ENCODE results near the gene PLEKHF1.
A peak's percentile ranks its signal among the peaks of the same experiment; 100 is the strongest.

PLEKHF1 gene

GRCh38 chr19:29662604-29663404, 2.5 kb upstream of the PLEKHF1 start:
- no peak overlapping the region for H3K18ac ChIP-seq (ENCODE audit: low read length)
- H3K4ac ChIP-seq (ENCODE audit: low read depth, low read length): no peak overlapping the region
- H3K9ac ChIP-seq (ENCODE audit: low read length): no peak overlapping the region
- no peak overlapping the region for H3K4me3 ChIP-seq (ENCODE audit: low read length)
- H3K4me1 ChIP-seq (ENCODE audit: control insufficient read depth, low read depth, low read length): peaks cover 7% of the 10 kb centered on the region
- no peaks in the 10 kb centered on the region for H3K79me1 ChIP-seq (ENCODE audit: low read length)
- H3K27ac ChIP-seq (ENCODE audit: low read depth, low read length): no peak overlapping the region
- no peak overlapping the region for H4K5ac ChIP-seq (ENCODE audit: low read length)
- H4K8ac ChIP-seq (ENCODE audit: low read depth, low read length): no peak overlapping the region
- H3K27me3 ChIP-seq (ENCODE audit: insufficient read depth, low read length, poor library complexity): no peaks in the 10 kb centered on the region
- H2BK5ac ChIP-seq (ENCODE audit: low read length): no peak overlapping the region
- H3K23ac ChIP-seq (ENCODE audit: low read length): no peak overlapping the region
- no CpG with 5 or more reads among the region's 17 CpGs for WGBS (ENCODE audit: extremely low coverage, insufficient coverage, low lambda C conversion rate)
- no peak overlapping the region for H3K4me2 ChIP-seq (ENCODE audit: low read length)
- H2BK15ac ChIP-seq (replicated peaks; ENCODE audit: low read depth): no peak overlapping the region
- no peaks in the 10 kb centered on the region for H3K36me3 ChIP-seq (ENCODE audit: control insufficient read depth, insufficient read depth, low read length)
- no peak overlapping the region for H2BK120ac ChIP-seq (ENCODE audit: low read depth, low read length)
- no peak overlapping the region for H3K56ac ChIP-seq (ENCODE audit: low read length)
- peak; percentile 23 for DNase-seq
- no peak overlapping the region for H2AK5ac ChIP-seq (ENCODE audit: low read length)
- no peaks in the 10 kb centered on the region for H3K79me2 ChIP-seq (ENCODE audit: control insufficient read depth, insufficient read depth, low read length)

- Histone ChIP-seq H3K23ac (ENCODE audit: low read length) (no peak overlapping the region), H4K5ac (ENCODE audit: low read length) (no peak overlapping the region), H3K4me1 (ENCODE audit: control insufficient read depth, low read depth, low read length) (peaks cover 7% of the 10 kb centered on the region), H3K9ac (ENCODE audit: low read length) (no peak overlapping the region), H3K27ac (ENCODE audit: low read depth, low read length) (no peak overlapping the region), H2BK120ac (ENCODE audit: low read depth, low read length) (no peak overlapping the region), H3K36me3 (ENCODE audit: control insufficient read depth, insufficient read depth, low read length) (no peaks in the 10 kb centered on the region), H3K56ac (ENCODE audit: low read length) (no peak overlapping the region), H2BK15ac (replicated peaks; ENCODE audit: low read depth) (no peak overlapping the region), H3K27me3 (ENCODE audit: insufficient read depth, low read length, poor library complexity) (no peaks in the 10 kb centered on the region), H3K4me2 (ENCODE audit: low read length) (no peak overlapping the region), H2AK5ac (ENCODE audit: low read length) (no peak overlapping the region), H3K79me1 (ENCODE audit: low read length) (no peaks in the 10 kb centered on the region), H3K18ac (ENCODE audit: low read length) (no peak overlapping the region), H3K79me2 (ENCODE audit: control insufficient read depth, insufficient read depth, low read length) (no peaks in the 10 kb centered on the region), H3K4ac (ENCODE audit: low read depth, low read length) (no peak overlapping the region), H3K4me3 (ENCODE audit: low read length) (no peak overlapping the region), H2BK5ac (ENCODE audit: low read length) (no peak overlapping the region), H4K8ac (ENCODE audit: low read depth, low read length) (no peak overlapping the region)
- WGBS (ENCODE audit: extremely low coverage, insufficient coverage, low lambda C conversion rate): no CpG with 5 or more reads among the region's 19 CpGs
- DNase-seq: peak; percentile 42
Measured at GRCh38 chr19:29663861-29664752, 1.2 kb upstream of the PLEKHF1 start.

GRCh38 chr19:29664753-29665214, 477 bp upstream of the PLEKHF1 start:
- no peak for DNase-seq
- no CpG with 5 or more reads among the region's 22 CpGs for WGBS (ENCODE audit: extremely low coverage, insufficient coverage, low lambda C conversion rate)
- H2BK120ac ChIP-seq (ENCODE audit: low read depth, low read length): no peak overlapping the region
- peak overlapping the region; percentile 68 for H3K9ac ChIP-seq (ENCODE audit: low read length)
- peak overlapping the region; percentile 88 for H3K56ac ChIP-seq (ENCODE audit: low read length)
- H2BK15ac ChIP-seq (replicated peaks; ENCODE audit: low read depth): no peak overlapping the region
- no peak overlapping the region for H2BK5ac ChIP-seq (ENCODE audit: low read length)
- H3K4me2 ChIP-seq (ENCODE audit: low read length): peak overlapping the region; percentile 38
- no peaks in the 10 kb centered on the region for H3K79me2 ChIP-seq (ENCODE audit: control insufficient read depth, insufficient read depth, low read length)
- peaks cover 7% of the 10 kb centered on the region for H3K4me1 ChIP-seq (ENCODE audit: control insufficient read depth, low read depth, low read length)
- H3K79me1 ChIP-seq (ENCODE audit: low read length): no peaks in the 10 kb centered on the region
- H3K18ac ChIP-seq (ENCODE audit: low read length): no peak overlapping the region
- H3K27me3 ChIP-seq (ENCODE audit: insufficient read depth, low read length, poor library complexity): no peaks in the 10 kb centered on the region
- no peak overlapping the region for H2AK5ac ChIP-seq (ENCODE audit: low read length)
- H3K36me3 ChIP-seq (ENCODE audit: control insufficient read depth, insufficient read depth, low read length): no peaks in the 10 kb centered on the region
- H3K23ac ChIP-seq (ENCODE audit: low read length): no peak overlapping the region
- no peak overlapping the region for H4K5ac ChIP-seq (ENCODE audit: low read length)
- H4K8ac ChIP-seq (ENCODE audit: low read depth, low read length): no peak overlapping the region
- peak overlapping the region; percentile 20 for H3K4me3 ChIP-seq (ENCODE audit: low read length)
- no peak overlapping the region for H3K27ac ChIP-seq (ENCODE audit: low read depth, low read length)
- H3K4ac ChIP-seq (ENCODE audit: low read depth, low read length): no peak overlapping the region

- Histone ChIP-seq H3K79me2 (ENCODE audit: control insufficient read depth, insufficient read depth, low read length) (no peaks in the 10 kb centered on the region), H3K27ac (ENCODE audit: low read depth, low read length) (no peak overlapping the region), H2BK120ac (ENCODE audit: low read depth, low read length) (no peak overlapping the region), H3K4ac (ENCODE audit: low read depth, low read length) (no peak overlapping the region), H3K56ac (ENCODE audit: low read length) (peak overlapping the region; percentile 80), H3K4me2 (ENCODE audit: low read length) (peak overlapping the region; percentile 77), H4K8ac (ENCODE audit: low read depth, low read length) (no peak overlapping the region), H2BK15ac (replicated peaks; ENCODE audit: low read depth) (no peak overlapping the region), H2BK5ac (ENCODE audit: low read length) (no peak overlapping the region), H3K23ac (ENCODE audit: low read length) (no peak overlapping the region), H3K36me3 (ENCODE audit: control insufficient read depth, insufficient read depth, low read length) (no peaks in the 10 kb centered on the region), H2AK5ac (ENCODE audit: low read length) (no peak overlapping the region), H3K27me3 (ENCODE audit: insufficient read depth, low read length, poor library complexity) (no peaks in the 10 kb centered on the region), H3K9ac (ENCODE audit: low read length) (peak overlapping the region; percentile 78), H3K79me1 (ENCODE audit: low read length) (no peaks in the 10 kb centered on the region), H3K4me1 (ENCODE audit: control insufficient read depth, low read depth, low read length) (peaks cover 7% of the 10 kb centered on the region), H3K18ac (ENCODE audit: low read length) (peak overlapping the region; percentile 13), H3K4me3 (ENCODE audit: low read length) (peak overlapping the region; percentile 66), H4K5ac (ENCODE audit: low read length) (no peak overlapping the region)
- DNase-seq: peak; percentile 79
- WGBS (ENCODE audit: extremely low coverage, insufficient coverage, low lambda C conversion rate): no CpG with 5 or more reads among the region's 30 CpGs
Measured at GRCh38 chr19:29665826-29666577, 741 bp downstream of the PLEKHF1 start.

- peak; percentile 75 for DNase-seq
- Histone ChIP-seq H3K56ac (ENCODE audit: low read length) (peak overlapping the region; percentile 80), H3K4me1 (ENCODE audit: control insufficient read depth, low read depth, low read length) (peaks cover 7% of the 10 kb centered on the region), H3K27me3 (ENCODE audit: insufficient read depth, low read length, poor library complexity) (no peaks in the 10 kb centered on the region), H3K18ac (ENCODE audit: low read length) (no peak overlapping the region), H3K79me2 (ENCODE audit: control insufficient read depth, insufficient read depth, low read length) (no peaks in the 10 kb centered on the region), H3K4me3 (ENCODE audit: low read length) (no peak overlapping the region), H2AK5ac (ENCODE audit: low read length) (no peak overlapping the region), H3K4ac (ENCODE audit: low read depth, low read length) (no peak overlapping the region), H3K4me2 (ENCODE audit: low read length) (peak overlapping the region; percentile 77), H3K27ac (ENCODE audit: low read depth, low read length) (no peak overlapping the region), H4K5ac (ENCODE audit: low read length) (no peak overlapping the region), H3K36me3 (ENCODE audit: control insufficient read depth, insufficient read depth, low read length) (no peaks in the 10 kb centered on the region), H3K9ac (ENCODE audit: low read length) (peak overlapping the region; percentile 78), H4K8ac (ENCODE audit: low read depth, low read length) (no peak overlapping the region), H3K23ac (ENCODE audit: low read length) (no peak overlapping the region), H3K79me1 (ENCODE audit: low read length) (peaks cover 1% of the 10 kb centered on the region), H2BK15ac (replicated peaks; ENCODE audit: low read depth) (no peak overlapping the region), H2BK120ac (ENCODE audit: low read depth, low read length) (no peak overlapping the region), H2BK5ac (ENCODE audit: low read length) (no peak overlapping the region)
- no CpG with 5 or more reads among the region's 20 CpGs for whole genome bisulfite sequencing (ENCODE audit: extremely low coverage, insufficient coverage, low lambda C conversion rate)
Measured at GRCh38 chr19:29666578-29667386, 1.5 kb downstream of the PLEKHF1 start.

Data from mesendoderm (in vitro differentiated cells).